HepG2 (cell line): ENCODE measurements around the gene CACHD1. TPM values are rescaled to one million over a fixed set of nuclear protein-coding genes. Genes with fewer than 3 reads are reported as not detected.

ENCODE experiments used
- ATAC-seq: fragments of 200-7000 bp; cut with Tn5 transposase; 3 replicates; pipeline ENCODE4 v1.9.1; 2020; ENCODE audit warnings: mild to moderate bottlenecking, moderate library complexity
- BruUV-seq: library from RNA; stranded (reverse); fragments of 400-500 nt; replicated peaks from 2 replicates; lab custom pipeline; 2021; lab: Mats Ljungman, UMichigan
- CTCF ChIA-PET: fragments of 300-600 bp; formaldehyde crosslinking; extraction: SDS; loops from one replicate; lab custom pipeline; 2021; ENCODE audit warnings: low total read pairs, inconsistent platforms, low intra/inter-chr PET ratio; lab: Yijun Ruan, JAX
- POLR2A ChIA-PET: fragments of 350-600 bp; sonication (Branson Sonifier 250); formaldehyde crosslinking; loops from one replicate; lab custom pipeline; 2020; ENCODE audit warnings: antibody characterized with exemption, inconsistent platforms; lab: Yijun Ruan, JAX
- DNase-seq: peaks from one replicate; pipeline ENCODE4 v3.0.0-alpha.2; 2015; ENCODE audit warnings: low spot score
- FAIRE-seq: peaks from 3 replicates; lab custom pipeline; 2011; peaks lifted over from hg19 to GRCh38; lab: Jason Lieb, UNC
- H2AFZ ChIP-seq: one replicate; pipeline ENCODE4 v1.6.1; 2011; ENCODE audit warnings: low read length, inconsistent platforms
- H3K27ac ChIP-seq: fragments of 300-600 bp; 3 replicates; pipeline ENCODE4 v1.8.0; 2011; ENCODE audit warnings: mixed run types, mild to moderate bottlenecking, mixed read lengths, low read length, inconsistent platforms; ENCODE audit not compliant: insufficient read depth; ENCODE audit errors: extremely low read length
- H3K27me3 ChIP-seq, 2 experiments: fragments of 200-600 bp in 1 of 2; 2 replicates in 1 of 2; 3 replicates in 1 of 2; pipeline versions ENCODE4 v1.6.0 to v1.8.0; 2011; ENCODE audit warnings: low read length in 2 of 2, mild to moderate bottlenecking in 2 of 2, moderate library complexity in 2 of 2, inconsistent platforms in 1 of 2; ENCODE audit not compliant: insufficient read depth in 2 of 2, control insufficient read depth in 1 of 2
- H3K36me3 ChIP-seq, 2 experiments: fragments of 200-600 bp in 1 of 2; replicated peaks in 1 of 2; 2 replicates in 1 of 2; 3 replicates in 1 of 2; pipeline versions ENCODE4 v1.5.1 to v1.8.0; 2011; ENCODE audit warnings: low read length in 2 of 2, inconsistent platforms in 1 of 2; ENCODE audit not compliant: insufficient read depth in 2 of 2, control insufficient read depth in 1 of 2
- H3K4me1 ChIP-seq: 2 replicates; pipeline ENCODE4 v1.5.1; 2012; ENCODE audit warnings: low read length, inconsistent platforms; ENCODE audit not compliant: insufficient read depth
- H3K4me2 ChIP-seq: 2 replicates; pipeline ENCODE4 v1.6.0; 2011; ENCODE audit warnings: low read depth, low read length, inconsistent platforms
- H3K4me3 ChIP-seq, 3 experiments: fragments of 200-600 bp in 1 of 3; sonication (generic), shearing (Covaris generic) in 1 of 3; replicated peaks in 1 of 3; 2 replicates each; pipeline ENCODE4 v1.5.1; 2011 to 2016; ENCODE audit warnings: low read length in 3 of 3, inconsistent platforms in 2 of 3, low read depth in 2 of 3, mild to moderate bottlenecking in 2 of 3, control low read depth in 1 of 3, mixed read lengths in 1 of 3; ENCODE audit not compliant: insufficient read depth in 1 of 3
- H3K79me2 ChIP-seq: one replicate; pipeline ENCODE4 v1.6.1; 2011; ENCODE audit warnings: low read length, inconsistent platforms; ENCODE audit not compliant: insufficient read depth
- H3K9ac ChIP-seq: 2 replicates; pipeline ENCODE4 v1.6.0; 2011; ENCODE audit warnings: mild to moderate bottlenecking, low read depth, low read length, inconsistent platforms; ENCODE audit not compliant: insufficient read depth
- H3K9me3 ChIP-seq: 2 replicates; pipeline ENCODE4 v1.5.1; 2012; ENCODE audit warnings: mild to moderate bottlenecking, low read length
- H4K20me1 ChIP-seq: 2 replicates; pipeline ENCODE4 v1.6.0; 2011; ENCODE audit warnings: inconsistent platforms, mild to moderate bottlenecking, low read length, moderate library complexity; ENCODE audit not compliant: insufficient read depth
- AHR ChIP-seq: IDR thresholded peaks from 2 replicates; pipeline ENCODE4 v1.6.1; 2018; ENCODE audit warnings: missing genetic modification reagents, missing compliant biosample characterization
- AKNA ChIP-seq: sonication (generic); formaldehyde crosslinking; IDR thresholded peaks from 2 replicates; pipeline ENCODE4 v1.4.0; 2020; ENCODE audit warnings: missing genetic modification reagents, borderline replicate concordance
- HNF4A ChIP-seq: sonication (generic); formaldehyde crosslinking; IDR thresholded peaks from 2 replicates; pipeline ENCODE4 v1.4.0; 2020; ENCODE audit warnings: missing genetic modification reagents
- MBNL3 ChIP-seq: fragments of 250-450 bp; sonication (Bioruptor Pico); conservative IDR thresholded peaks from 2 replicates; pipeline ENCODE4 v1.8.0; 2022; ENCODE audit warnings: mild to moderate bottlenecking, inconsistent platforms
- MZF1 ChIP-seq: sonication (generic); formaldehyde crosslinking; IDR thresholded peaks from 2 replicates; pipeline ENCODE4 v1.8.1; 2023; ENCODE audit warnings: mild to moderate bottlenecking, missing genetic modification reagents, borderline replicate concordance
- PHF8 ChIP-seq: sonication (generic); formaldehyde crosslinking; IDR thresholded peaks from 2 replicates; pipeline ENCODE4 v1.5.0; 2020; ENCODE audit warnings: missing genetic modification reagents
- PITX1 ChIP-seq: sonication (generic); formaldehyde crosslinking; IDR thresholded peaks from 2 replicates; pipeline ENCODE4 v1.5.1; 2020; ENCODE audit warnings: mild to moderate bottlenecking, missing genetic modification reagents
- SP140L ChIP-seq: sonication (generic); formaldehyde crosslinking; IDR thresholded peaks from 2 replicates; pipeline ENCODE4 v1.4.0; 2020; ENCODE audit warnings: missing genetic modification reagents, borderline replicate concordance
- TEAD2 ChIP-seq: sonication (generic); formaldehyde crosslinking; IDR thresholded peaks from 2 replicates; pipeline ENCODE4 v1.9.0; 2021; ENCODE audit warnings: missing genetic modification reagents
- ZFP36 ChIP-seq: fragments of 150-350 bp; IDR thresholded peaks from 2 replicates; pipeline ENCODE4 v1.6.1; 2018; ENCODE audit warnings: borderline replicate concordance, low read length, low read depth; ENCODE audit not compliant: partially characterized antibody
- ZNF556 ChIP-seq: sonication (generic); formaldehyde crosslinking; IDR thresholded peaks from 2 replicates; pipeline ENCODE4 v1.4.0; 2020; ENCODE audit warnings: mild to moderate bottlenecking, missing genetic modification reagents, borderline replicate concordance
- in situ Hi-C: cut with HindIII; loops from 2 replicates; pipeline ENCODE4 v1.10.0; 2017; ENCODE audit warnings: low pct_unique_long_range_greater_than_20kb; ENCODE audit not compliant: extremely low pct_ligation_motif_present
- intact Hi-C: fragments of 100-400 bp; cut with micrococcal nuclease; formaldehyde crosslinking; loops from one replicate; pipeline ENCODE4 v1.10.0; 2022; ENCODE audit not compliant: unreplicated experiment
- polyA plus RNA-seq, 8 experiments: library from polyadenylated mRNA; depleted of rRNA in 3 of 8; stranded (reverse) in 7 of 8; unstranded in 1 of 8; fragments of >200 nt; fragmentation: Illumina TruSeq in 4 of 8; extraction: Trizol in 4 of 8; gene quantifications; 2 replicates each; pipeline versions ENCODE4 v1.2.1 to v1.2.3, GENCODE V29; 2011 to 2016; ENCODE audit warnings: low read depth in 4 of 8, missing spikeins in 1 of 8, mixed read lengths in 1 of 8; ENCODE audit not compliant: insufficient read depth in 1 of 8
- total RNA-seq, 5 experiments: library from RNA; depleted of rRNA; stranded (reverse); fragments of >200 nt; fragmentation: Illumina TruSeq; extraction: Trizol; gene quantifications; 2 replicates each; pipeline ENCODE4 v1.2.3, GENCODE V29; 2016; ENCODE audit warnings: low read depth in 1 of 5
- TF ChIP-seq, protein P1 (sequence below): sonication (generic); formaldehyde crosslinking; IDR thresholded peaks from 2 replicates; pipeline ENCODE4 v1.5.0; 2020; ENCODE audit warnings: mild to moderate bottlenecking, missing genetic modification reagents

Gene CACHD1
- total and polyA plus RNA-seq, 2 of the 13 experiments (the other 11 are each of a cell fraction or from before 2014, with no cell fraction given) = 0.11 TPM; not detected in 1

GRCh38 chr1:64519901-64520300, 50.0 kb downstream of the CACHD1 start (continued):
- TF ChIP-seq MZF1 (CRISPR knock-in tag) = no peak
- TF ChIP-seq ZNF556 = no peak
- TF ChIP-seq AKNA (CRISPR knock-in tag) = no peak
- no peak for TF ChIP-seq PHF8 (CRISPR knock-in tag)
- TF ChIP-seq SP140L (CRISPR knock-in tag) = no peak
- TF ChIP-seq PITX1 (CRISPR knock-in tag) = no peak

DNA sequence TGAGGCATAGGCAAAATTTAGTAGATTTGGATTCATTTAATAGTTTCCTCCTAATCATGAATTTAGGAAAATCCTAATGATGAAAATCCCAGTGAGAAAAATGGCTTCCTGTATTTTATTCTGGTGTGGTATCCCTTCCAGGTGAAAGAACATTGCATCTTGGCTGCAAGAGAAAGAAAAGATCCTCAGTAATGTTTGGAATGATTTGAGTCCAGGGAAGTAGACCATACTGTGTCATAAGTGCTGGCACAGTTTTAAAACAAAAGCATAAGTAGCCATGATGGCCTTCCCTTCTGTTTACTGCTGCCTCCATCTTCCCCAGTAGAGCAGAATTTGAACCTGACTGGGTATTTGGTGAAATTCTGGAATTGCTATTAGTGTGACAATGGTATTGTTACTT, 52.8 kb downstream of the CACHD1 start:
- DNase-seq = no peak
- H2AFZ ChIP-seq = no peak overlapping the region
- H4K20me1 ChIP-seq = no peaks in the 10 kb centered on the region
- in situ Hi-C loops = no loop called here
- no peaks in the 10 kb centered on the region for H3K4me1 ChIP-seq
- no peak overlapping the region for H3K4me2 ChIP-seq
- intact Hi-C loops = no loop called here
- peaks cover 0 to 1% of the 10 kb centered on the region in 2 experiments; a peak in 1 of 5 replicates for H3K27me3 ChIP-seq
- H3K27ac ChIP-seq = no peak overlapping the region
- no TSS peak for BruUV-seq
- TF ChIP-seq HNF4A (CRISPR knock-in tag) (no peak), ZFP36 (no peak), AHR (CRISPR knock-in tag) (no peak), TEAD2 (CRISPR knock-in tag) (no peak), SP140L (CRISPR knock-in tag) (no peak), MBNL3 (no peak)
- TF ChIP-seq, protein P1, sequence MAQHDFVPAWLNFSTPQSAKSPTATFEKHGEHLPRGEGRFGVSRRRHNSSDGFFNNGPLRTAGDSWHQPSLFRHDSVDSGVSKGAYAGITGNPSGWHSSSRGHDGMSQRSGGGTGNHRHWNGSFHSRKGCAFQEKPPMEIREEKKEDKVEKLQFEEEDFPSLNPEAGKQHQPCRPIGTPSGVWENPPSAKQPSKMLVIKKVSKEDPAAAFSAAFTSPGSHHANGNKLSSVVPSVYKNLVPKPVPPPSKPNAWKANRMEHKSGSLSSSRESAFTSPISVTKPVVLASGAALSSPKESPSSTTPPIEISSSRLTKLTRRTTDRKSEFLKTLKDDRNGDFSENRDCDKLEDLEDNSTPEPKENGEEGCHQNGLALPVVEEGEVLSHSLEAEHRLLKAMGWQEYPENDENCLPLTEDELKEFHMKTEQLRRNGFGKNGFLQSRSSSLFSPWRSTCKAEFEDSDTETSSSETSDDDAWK = no peak
- TF ChIP-seq, all 625 proteins: peak for 0
- H3K9me3 ChIP-seq = no peaks in the 10 kb centered on the region
- no peaks in the 10 kb centered on the region for H3K79me2 ChIP-seq
- FAIRE-seq (no peak), ATAC-seq (no peak)
- no peak overlapping the region for H3K9ac ChIP-seq
- CTCF ChIA-PET = no interaction called here
- POLR2A ChIA-PET = no interaction called here
- no peak overlapping the region for H3K4me3 ChIP-seq
- no peaks in the 10 kb centered on the region for H3K36me3 ChIP-seq
